SJSA1 (cell line): ENCODE results near the gene ST7. TPM values are rescaled to one million over a fixed set of nuclear protein-coding genes. Genes with fewer than 3 reads are reported as not detected.

ENCODE experiments used
- DNase-seq, 2 experiments: peaks; one replicate each; pipeline ENCODE4 v3.0.0-alpha.2; 2015 to 2020; ENCODE audit warnings: low spot score in 2 of 2, low read depth in 1 of 2
- H3K27ac ChIP-seq: fragments of 250-450 bp; sonication (Bioruptor Pico); 2 replicates; pipeline ENCODE4 v1.5.1; 2020; ENCODE audit warnings: mild to moderate bottlenecking, moderate library complexity
- H3K27me3 ChIP-seq: fragments of 250-450 bp; sonication (Bioruptor Pico); replicated peaks from 2 replicates; pipeline ENCODE4 v1.5.1; 2020; ENCODE audit warnings: mild to moderate bottlenecking, moderate library complexity
- H3K36me3 ChIP-seq: fragments of 250-450 bp; sonication (Bioruptor Pico); 2 replicates; pipeline ENCODE4 v1.5.1; 2020; ENCODE audit warnings: mild to moderate bottlenecking
- H3K4me1 ChIP-seq: fragments of 250-450 bp; sonication (Bioruptor Pico); replicated peaks from 2 replicates; pipeline ENCODE4 v1.6.1; 2021; ENCODE audit warnings: mild to moderate bottlenecking
- H3K4me3 ChIP-seq: fragments of 250-450 bp; sonication (Bioruptor Pico); 2 replicates; pipeline ENCODE4 v1.5.1; 2020; ENCODE audit warnings: mild to moderate bottlenecking
- H3K9me3 ChIP-seq: fragments of 250-450 bp; sonication (Bioruptor Pico); replicated peaks from 2 replicates; pipeline ENCODE4 v1.5.1; 2020; ENCODE audit warnings: mild to moderate bottlenecking
- total RNA-seq: library from RNA; depleted of rRNA; stranded (reverse); fragments of >200 nt; shearing (Covaris generic); gene quantifications from 2 replicates; pipeline ENCODE4 v1.2.3, GENCODE V29; 2014

Gene ST7
- total RNA-seq, 1 experiment from 2014 or later: 14.7 TPM

DNA sequence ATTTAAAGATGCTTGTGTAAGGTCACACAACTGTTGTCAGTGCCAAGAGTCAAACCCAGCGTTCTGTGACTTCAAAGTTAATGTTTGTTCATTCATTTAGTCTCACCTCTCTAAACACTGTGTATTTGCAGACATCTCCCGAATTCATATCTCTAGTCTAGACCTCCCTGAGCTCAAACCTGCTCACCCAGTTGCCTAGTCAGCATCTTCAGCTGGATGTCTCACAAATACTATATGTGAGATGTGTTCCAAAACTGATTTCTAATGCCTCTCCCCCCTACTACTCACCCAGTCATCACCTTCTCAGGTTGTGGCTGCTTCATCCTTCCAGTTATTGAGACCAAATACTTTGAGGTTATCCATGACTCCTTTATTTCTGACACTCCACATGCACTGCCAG, 91.4 kb downstream of the ST7 start:
- Histone ChIP-seq H3K9me3 (no peaks in the 10 kb centered on the region), H3K4me3 (no peak overlapping the region), H3K4me1 (no peaks in the 10 kb centered on the region), H3K27me3 (no peaks in the 10 kb centered on the region), H3K36me3 (no peaks in the 10 kb centered on the region), H3K27ac (no peak overlapping the region)
- DNase-seq: no peak

DNA sequence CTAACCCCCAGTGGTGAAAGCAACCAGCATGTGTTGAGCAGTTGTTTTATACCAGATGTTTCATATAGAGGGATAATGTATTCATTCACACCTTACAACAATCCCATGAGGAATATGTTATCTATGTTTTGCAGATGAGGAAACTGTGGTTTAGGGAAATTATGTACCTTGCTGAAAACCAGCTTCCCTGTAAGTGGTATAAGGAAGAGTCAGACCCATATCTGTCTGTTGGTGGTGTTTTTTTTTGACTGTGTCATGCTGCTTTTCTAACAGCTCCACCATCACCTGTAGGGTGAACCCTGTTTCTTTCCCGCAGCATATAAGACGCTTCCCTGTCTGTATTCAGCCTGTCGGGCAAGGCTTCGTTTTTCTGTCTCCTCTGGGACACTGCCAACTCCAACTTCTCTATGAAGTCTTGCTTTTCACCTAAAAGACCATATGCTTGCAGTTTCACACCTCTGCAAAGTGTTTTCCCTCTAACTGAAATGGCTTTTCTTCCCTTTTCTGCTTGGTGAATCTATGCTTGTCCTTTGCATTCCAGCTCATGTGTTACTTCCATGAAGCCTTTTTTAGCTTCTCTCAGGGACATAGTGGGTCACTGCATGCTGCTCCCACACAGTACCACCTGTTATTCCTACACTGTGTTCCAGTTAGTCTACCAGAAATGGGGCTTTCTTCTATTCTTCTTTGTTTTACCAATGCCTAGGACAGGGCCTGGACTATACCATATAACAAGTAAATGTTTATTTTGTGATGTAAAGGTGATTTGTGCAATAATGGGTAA, 92.8 kb downstream of the ST7 start:
- Histone ChIP-seq H3K36me3 (no peaks in the 10 kb centered on the region), H3K9me3 (no peaks in the 10 kb centered on the region), H3K27me3 (no peaks in the 10 kb centered on the region), H3K4me3 (no peak overlapping the region), H3K4me1 (no peaks in the 10 kb centered on the region), H3K27ac (no peak overlapping the region)
- no peak for DNase-seq

DNA sequence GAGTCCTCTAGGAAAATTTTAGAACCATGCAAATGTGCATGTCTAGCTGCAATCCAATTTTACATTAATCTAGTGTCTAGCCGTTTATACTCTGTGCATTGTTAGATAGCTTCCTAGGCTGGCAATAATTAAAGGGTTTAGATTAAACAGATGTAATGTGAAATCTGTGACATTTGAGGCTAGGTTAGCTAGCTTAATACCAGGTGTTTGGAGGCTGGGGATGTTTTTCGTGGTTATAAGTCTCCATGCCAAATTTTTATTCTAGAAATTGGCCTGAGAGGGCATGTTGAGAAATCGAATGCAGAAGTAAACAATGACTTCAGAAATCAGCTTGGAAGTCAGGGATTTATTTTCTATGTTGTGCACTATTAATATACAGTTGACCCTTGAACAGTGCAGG, 94.2 kb downstream of the ST7 start:
- no peak overlapping the region for H3K4me3 ChIP-seq
- DNase-seq: no peak
- no peaks in the 10 kb centered on the region for H3K9me3 ChIP-seq
- no peak overlapping the region for H3K27ac ChIP-seq
- H3K4me1 ChIP-seq: no peaks in the 10 kb centered on the region
- H3K27me3 ChIP-seq: no peaks in the 10 kb centered on the region
- H3K36me3 ChIP-seq: no peaks in the 10 kb centered on the region

DNA sequence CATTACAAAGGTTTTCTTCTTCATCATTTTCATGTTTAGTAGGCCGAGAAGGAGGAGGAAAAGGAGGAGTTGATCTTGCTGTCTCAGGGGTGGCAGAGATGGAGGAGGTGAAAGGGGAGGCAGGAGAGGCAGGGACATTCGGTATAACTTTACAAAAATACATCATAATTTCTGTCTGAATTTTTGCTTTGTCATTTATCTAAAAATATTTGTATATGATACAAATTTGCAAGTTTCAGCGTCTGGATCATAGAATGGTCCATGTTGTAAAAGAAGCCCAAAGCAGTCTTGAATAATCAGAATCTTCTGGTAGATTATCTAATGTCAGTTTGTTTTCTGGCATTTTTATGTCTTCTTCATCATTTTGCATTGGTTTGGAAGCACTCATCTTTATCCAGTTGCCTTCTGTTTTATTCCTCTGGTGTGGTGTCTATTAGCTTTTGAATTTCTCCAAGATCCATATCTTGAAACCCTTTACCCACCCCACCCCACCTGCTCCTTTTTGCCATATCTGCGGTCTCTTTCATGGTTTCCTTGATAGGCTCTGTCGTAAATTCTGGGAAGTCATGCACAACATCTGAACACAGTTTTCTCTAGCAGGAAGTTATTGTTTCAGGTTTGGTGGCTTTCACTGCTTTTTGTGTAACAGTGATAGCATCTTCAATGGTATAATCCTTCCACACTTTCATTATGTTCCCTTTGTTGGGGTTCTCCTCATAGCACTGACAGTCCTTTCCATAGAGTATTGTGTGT, 95.0 kb downstream of the ST7 start:
- Histone ChIP-seq H3K27me3 (no peaks in the 10 kb centered on the region), H3K27ac (no peak overlapping the region), H3K9me3 (no peaks in the 10 kb centered on the region), H3K36me3 (no peaks in the 10 kb centered on the region), H3K4me3 (no peak overlapping the region), H3K4me1 (no peaks in the 10 kb centered on the region)
- no peak for DNase-seq

DNA sequence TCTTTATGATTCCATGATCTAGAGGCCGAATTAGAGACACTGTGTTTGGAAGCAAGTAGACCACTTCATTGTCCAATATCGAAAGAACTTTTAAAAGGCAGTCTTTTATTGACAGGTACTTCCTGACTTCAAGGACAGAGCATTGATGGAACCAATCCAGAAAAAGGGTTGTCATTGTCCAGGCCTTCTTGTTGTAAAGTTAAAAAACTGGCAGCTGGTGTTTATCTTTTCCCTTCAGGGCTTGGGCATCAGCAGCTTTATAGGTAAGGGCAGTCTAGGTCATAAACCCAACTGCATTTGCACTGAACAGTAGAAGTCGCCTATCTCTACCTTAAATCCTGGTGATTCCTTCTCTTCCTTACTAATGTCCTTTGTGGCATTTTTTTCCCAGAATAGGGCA, 95.6 kb downstream of the ST7 start:
- H3K9me3 ChIP-seq: no peaks in the 10 kb centered on the region
- DNase-seq: no peak
- no peaks in the 10 kb centered on the region for H3K36me3 ChIP-seq
- no peaks in the 10 kb centered on the region for H3K4me1 ChIP-seq
- no peak overlapping the region for H3K27ac ChIP-seq
- no peaks in the 10 kb centered on the region for H3K27me3 ChIP-seq
- no peak overlapping the region for H3K4me3 ChIP-seq

DNA sequence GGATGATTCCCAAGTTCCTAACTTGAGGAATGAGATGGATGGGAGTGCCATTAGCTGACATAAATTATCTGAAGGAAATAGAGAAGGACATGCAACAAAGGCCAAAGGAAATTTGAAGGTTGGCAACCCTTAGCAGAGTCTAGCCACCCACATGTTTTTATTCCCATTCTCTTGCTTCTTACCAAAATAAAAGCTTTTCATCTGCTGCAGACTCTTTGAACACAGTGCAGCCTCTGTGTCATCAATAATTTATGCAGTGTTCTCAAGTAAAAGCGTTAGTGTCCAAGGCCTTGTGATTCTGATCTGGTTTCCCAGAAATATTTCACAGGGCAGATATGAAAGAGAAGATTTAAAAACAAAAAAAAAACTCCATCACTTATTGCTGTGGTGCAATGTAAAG, 98.5 kb downstream of the ST7 start:
- no peak overlapping the region for H3K4me3 ChIP-seq
- no peak for DNase-seq
- H3K27ac ChIP-seq: no peak overlapping the region
- no peaks in the 10 kb centered on the region for H3K4me1 ChIP-seq
- no peaks in the 10 kb centered on the region for H3K27me3 ChIP-seq
- H3K9me3 ChIP-seq: no peaks in the 10 kb centered on the region
- H3K36me3 ChIP-seq: no peaks in the 10 kb centered on the region

DNA sequence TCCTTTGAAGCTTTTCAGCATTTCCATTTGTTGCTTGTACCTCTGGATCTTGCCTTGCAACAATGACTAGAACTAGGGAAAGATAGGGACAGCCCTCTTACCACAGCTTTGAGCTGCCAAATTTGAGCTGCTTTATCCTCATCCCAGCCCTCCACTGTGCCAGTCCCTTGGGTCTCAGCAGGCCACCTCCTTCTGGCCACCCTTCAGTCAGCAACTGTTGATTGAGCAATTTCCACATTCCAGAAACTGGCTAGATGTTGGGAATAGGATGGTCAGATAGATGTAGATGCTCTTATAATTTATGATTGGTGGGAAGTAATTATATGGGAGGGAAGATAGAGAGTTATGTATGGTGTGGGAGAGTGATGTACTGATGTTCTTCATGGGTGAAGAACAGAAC, 100.1 kb downstream of the ST7 start:
- no peaks in the 10 kb centered on the region for H3K36me3 ChIP-seq
- H3K4me3 ChIP-seq: no peak overlapping the region
- no peaks in the 10 kb centered on the region for H3K4me1 ChIP-seq
- H3K27ac ChIP-seq: no peak overlapping the region
- no peaks in the 10 kb centered on the region for H3K27me3 ChIP-seq
- no peaks in the 10 kb centered on the region for H3K9me3 ChIP-seq
- DNase-seq: no peak

DNA sequence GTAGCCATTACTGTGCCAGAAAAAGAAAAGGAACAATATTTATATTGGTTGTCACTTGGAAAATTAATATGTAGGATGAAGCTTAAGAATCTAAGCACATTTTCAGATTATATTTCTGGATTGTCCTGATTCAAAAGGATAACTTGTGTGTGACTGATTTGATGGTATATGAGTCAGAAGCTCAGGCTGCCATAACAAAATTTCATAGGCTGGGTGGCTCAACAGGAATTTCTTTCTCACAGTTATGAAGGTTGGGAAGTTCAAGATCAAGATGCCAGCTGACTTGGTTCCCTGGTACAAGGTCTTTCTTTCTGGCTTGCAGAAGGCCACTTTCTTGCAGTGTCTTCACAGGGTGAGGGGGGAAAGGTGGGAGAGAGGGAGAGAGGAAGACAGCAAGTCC, 108.5 kb downstream of the ST7 start:
- Histone ChIP-seq H3K27me3 (no peaks in the 10 kb centered on the region), H3K36me3 (no peaks in the 10 kb centered on the region), H3K4me1 (peaks cover 8% of the 10 kb centered on the region; the same call in 1 of the 2 replicates), H3K4me3 (no peak overlapping the region), H3K9me3 (no peaks in the 10 kb centered on the region), H3K27ac (no peak overlapping the region)
- DNase-seq: no peak

DNA sequence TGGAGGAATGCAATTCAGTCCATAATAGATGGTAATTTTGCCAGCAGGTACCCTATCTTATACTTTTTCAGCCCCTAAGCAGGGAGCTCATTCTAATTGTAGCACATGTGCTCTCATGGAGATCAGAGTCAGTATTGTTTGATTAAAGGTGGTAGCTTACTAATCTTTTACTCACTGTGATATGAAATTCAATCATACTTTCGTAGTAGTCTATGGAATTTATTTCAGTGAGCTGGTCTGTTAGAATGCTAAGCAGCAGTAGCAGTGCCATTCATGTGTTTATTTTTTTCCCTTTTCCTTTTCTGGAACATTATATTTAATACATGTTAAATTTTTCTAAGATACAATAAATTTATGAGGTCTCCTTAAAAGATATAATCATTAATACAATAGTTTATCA, 109.0 kb downstream of the ST7 start:
- no peaks in the 10 kb centered on the region for H3K27me3 ChIP-seq
- H3K27ac ChIP-seq: no peak overlapping the region
- H3K9me3 ChIP-seq: no peaks in the 10 kb centered on the region
- peaks cover 8% of the 10 kb centered on the region; the same call in 1 of the 2 replicates for H3K4me1 ChIP-seq
- no peaks in the 10 kb centered on the region for H3K36me3 ChIP-seq
- no peak for DNase-seq
- H3K4me3 ChIP-seq: no peak overlapping the region

DNA sequence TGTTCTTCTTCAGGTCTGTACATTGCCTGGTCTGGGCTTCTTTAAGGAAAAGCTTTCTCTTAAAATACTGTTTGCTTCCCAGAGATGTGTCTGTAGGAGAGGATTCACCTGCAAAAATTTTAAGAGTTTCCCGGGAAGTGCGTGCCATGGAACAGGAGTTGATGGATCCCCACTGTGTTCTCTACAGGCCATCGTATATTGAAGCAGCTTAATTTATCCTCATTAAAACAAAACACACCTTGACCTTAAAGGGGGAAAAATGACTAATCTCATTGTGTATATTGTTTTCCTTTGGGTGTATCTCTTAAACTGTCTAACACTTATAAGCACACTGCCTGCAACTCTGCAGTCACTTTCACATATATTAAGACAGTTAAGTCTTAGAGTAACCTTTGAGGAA, 111.4 kb downstream of the ST7 start:
- no peak for DNase-seq
- Histone ChIP-seq H3K9me3 (no peaks in the 10 kb centered on the region), H3K27me3 (no peaks in the 10 kb centered on the region), H3K36me3 (no peaks in the 10 kb centered on the region), H3K4me3 (no peak overlapping the region), H3K27ac (no peak overlapping the region), H3K4me1 (peaks cover 8% of the 10 kb centered on the region; the same call in 1 of the 2 replicates)

DNA sequence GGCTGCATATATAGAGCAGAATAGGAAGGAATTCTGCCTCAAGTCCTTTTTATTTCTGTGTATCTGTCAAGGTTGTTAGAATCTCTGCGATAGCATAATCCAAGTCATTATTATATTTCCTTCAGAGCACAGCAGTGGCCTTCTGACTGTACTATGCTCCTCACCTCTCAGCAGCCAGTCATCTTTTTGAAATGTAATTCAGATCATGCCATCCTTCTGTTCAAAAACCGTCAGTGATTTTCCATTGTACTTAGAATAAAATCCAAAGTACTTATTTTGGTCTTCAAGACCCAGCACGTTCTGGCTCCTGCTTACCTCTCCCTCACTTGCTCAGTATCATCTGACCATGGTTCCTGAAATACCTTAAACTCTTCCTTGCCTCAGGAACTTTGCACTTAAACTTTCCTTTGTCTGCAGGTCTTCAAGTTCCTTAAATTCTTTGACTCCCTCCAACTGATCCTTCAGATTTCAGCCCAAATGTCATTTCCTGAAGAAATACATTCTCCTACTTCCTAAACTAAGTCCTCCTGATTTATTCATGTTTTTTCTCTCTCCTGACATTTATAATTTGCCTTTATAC, 112.4 kb downstream of the ST7 start:
- no peaks in the 10 kb centered on the region for H3K27me3 ChIP-seq

DNA sequence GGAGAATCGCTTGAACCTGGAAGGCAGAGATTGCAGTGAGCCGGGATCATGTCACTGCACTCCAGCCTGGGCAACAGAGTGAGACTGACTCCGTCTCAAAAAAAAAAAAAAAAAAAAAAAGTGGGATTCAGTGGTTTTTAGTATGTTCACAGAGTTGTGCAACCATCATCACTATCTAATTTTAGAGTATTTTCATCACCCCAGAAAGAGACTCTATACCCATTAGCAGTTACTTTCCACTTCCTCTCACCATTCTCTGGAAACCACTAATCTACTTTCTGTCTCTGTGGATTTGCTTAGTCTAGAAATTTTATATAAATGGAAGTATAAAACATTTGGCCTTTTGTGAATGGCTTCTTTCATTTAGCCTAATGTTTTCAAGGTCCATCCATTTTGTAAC, 113.4 kb downstream of the ST7 start:
- Histone ChIP-seq H3K9me3 (no peaks in the 10 kb centered on the region), H3K27ac (no peak overlapping the region), H3K36me3 (no peaks in the 10 kb centered on the region), H3K27me3 (no peaks in the 10 kb centered on the region), H3K4me3 (no peak overlapping the region), H3K4me1 (peaks cover 7% of the 10 kb centered on the region; the same call in 1 of the 2 replicates)
- DNase-seq: no peak

More for the DNA sequence above, 112.4 kb downstream of the ST7 start:
- H3K4me1 ChIP-seq: peaks cover 8% of the 10 kb centered on the region; the same call in 1 of the 2 replicates
- H3K27ac ChIP-seq: no peak overlapping the region
- H3K36me3 ChIP-seq: no peaks in the 10 kb centered on the region
- H3K9me3 ChIP-seq: no peaks in the 10 kb centered on the region
- DNase-seq: no peak
- no peak overlapping the region for H3K4me3 ChIP-seq

DNA sequence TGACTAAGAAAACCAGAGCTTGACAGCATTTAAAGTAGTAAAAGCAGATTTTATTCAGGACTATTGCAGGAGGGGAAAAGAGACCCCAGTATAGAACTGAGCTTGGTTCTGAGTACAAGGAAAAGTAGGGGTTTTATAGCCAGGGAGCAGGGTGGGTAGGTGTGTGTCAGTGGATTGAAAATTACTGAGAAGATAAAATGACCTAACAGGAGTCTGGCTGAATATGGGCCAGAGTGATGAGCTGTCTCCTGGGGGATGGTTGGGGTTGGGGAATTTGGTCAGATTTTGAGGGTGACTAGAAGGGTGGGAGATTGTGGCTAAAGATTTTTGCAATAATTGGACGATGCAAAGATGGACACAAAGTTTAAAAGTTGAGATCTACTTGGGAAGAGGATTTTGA, 114.0 kb downstream of the ST7 start:
- no peaks in the 10 kb centered on the region for H3K27me3 ChIP-seq
- H3K27ac ChIP-seq: no peak overlapping the region
- DNase-seq: no peak

DNA sequence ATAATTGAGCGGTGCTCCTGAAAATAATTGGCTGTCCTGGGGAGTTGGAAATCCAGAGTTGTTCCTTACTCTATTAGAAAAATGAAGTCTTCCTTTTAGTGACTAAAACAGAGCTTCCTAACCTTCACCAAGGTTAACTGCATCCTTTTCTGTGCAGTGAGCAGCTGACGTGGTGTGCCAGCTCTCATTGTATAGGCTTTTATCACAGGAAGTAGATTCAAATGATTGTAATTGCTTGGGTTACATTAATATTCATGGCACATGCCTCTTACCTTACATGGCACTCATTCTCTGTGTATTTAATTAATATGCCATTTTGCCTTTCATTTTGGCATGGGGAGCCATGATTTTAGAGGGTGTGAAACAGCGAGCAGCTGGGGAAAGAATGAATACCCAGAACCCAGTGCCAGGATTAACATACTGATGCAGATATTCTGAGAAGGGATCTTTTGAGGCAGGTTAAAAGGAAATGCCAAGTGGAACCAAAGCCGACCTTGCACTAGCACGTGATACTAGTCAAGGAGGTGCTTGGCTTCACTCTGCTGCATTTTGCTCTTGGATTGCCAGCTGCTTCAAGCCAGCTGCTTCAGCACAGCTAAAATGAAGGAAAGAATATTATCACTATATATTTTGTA, 115.3 kb downstream of the ST7 start:
- H3K27me3 ChIP-seq: no peaks in the 10 kb centered on the region
- no peaks in the 10 kb centered on the region for H3K9me3 ChIP-seq
- no peak overlapping the region for H3K27ac ChIP-seq
- no peaks in the 10 kb centered on the region for H3K36me3 ChIP-seq
- no peaks in the 10 kb centered on the region for H3K4me1 ChIP-seq
- H3K4me3 ChIP-seq: no peak overlapping the region
- DNase-seq: no peak

More for the DNA sequence above, 114.0 kb downstream of the ST7 start:
- H3K36me3 ChIP-seq: no peaks in the 10 kb centered on the region
- H3K4me3 ChIP-seq: no peak overlapping the region
- H3K9me3 ChIP-seq: no peaks in the 10 kb centered on the region
- H3K4me1 ChIP-seq: peaks cover under 1% of the 10 kb centered on the region; the same call in 1 of the 2 replicates
